ENCODE data around the gene TGIF1. TPM values are rescaled to one million over a fixed set of nuclear protein-coding genes. Genes with fewer than 3 reads are reported as not detected.

The TGIF1 gene
- total RNA-seq, 6 experiments from 2014 or later, result 11.3 to 41.4 (median 22.3) TPM

DNA sequence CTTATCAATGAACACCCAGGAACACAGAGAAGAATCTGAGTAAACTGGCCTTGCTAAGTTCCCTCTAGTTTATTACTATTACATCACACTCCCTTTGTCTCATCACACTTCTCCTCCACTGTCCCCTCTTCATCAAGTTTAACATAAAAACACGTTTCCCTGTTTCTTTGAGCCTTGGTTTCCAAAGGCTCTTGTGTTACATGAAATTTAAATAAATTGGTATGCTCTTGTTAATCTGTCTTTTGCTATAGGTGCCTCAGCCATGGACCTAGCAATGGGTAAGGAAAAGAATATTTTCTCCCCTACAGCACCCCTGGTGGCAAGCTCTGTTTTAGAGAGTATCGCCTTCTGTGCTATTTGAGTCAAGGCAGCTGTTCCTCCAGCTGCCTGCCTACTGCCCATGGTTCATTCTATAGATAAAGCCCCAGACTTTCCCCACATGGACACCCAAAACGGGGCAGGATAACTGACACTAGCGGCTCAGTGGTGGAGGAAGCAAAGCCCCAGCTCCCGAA lies 31.8 kb downstream of the TGIF1 start:
- peak; percentile 56 to 69 (median 62) for ATAC-seq
- 27% methylated on average over 4 of the region's 5 CpGs for WGBS (ENCODE audit: insufficient coverage, low coverage, low lambda C conversion rate, missing lambda C conversion rate)
- intact Hi-C loops (cut with DNase I), result no loop called here
- H3K27me3 ChIP-seq, result no peaks in the 10 kb centered on the region
- H3K4me3 ChIP-seq, result no peak overlapping the region
- no peaks in the 10 kb centered on the region for H3K9me3 ChIP-seq
- TF ChIP-seq, protein P1, sequence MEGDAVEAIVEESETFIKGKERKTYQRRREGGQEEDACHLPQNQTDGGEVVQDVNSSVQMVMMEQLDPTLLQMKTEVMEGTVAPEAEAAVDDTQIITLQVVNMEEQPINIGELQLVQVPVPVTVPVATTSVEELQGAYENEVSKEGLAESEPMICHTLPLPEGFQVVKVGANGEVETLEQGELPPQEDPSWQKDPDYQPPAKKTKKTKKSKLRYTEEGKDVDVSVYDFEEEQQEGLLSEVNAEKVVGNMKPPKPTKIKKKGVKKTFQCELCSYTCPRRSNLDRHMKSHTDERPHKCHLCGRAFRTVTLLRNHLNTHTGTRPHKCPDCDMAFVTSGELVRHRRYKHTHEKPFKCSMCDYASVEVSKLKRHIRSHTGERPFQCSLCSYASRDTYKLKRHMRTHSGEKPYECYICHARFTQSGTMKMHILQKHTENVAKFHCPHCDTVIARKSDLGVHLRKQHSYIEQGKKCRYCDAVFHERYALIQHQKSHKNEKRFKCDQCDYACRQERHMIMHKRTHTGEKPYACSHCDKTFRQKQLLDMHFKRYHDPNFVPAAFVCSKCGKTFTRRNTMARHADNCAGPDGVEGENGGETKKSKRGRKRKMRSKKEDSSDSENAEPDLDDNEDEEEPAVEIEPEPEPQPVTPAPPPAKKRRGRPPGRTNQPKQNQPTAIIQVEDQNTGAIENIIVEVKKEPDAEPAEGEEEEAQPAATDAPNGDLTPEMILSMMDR (IDR thresholded peaks at IDR 0.05), result peak; percentile 31 to 45 (median 38)
- no peak for TF ChIP-seq POLR2A (IDR thresholded peaks at IDR 0.05)
- no peaks in the 10 kb centered on the region for H3K36me3 ChIP-seq
- DNase-seq, result no peak
- H3K4me1 ChIP-seq, result no peaks in the 10 kb centered on the region
- H3K27ac ChIP-seq, result no peak overlapping the region

- ATAC-seq (no peak), DNase-seq (no peak)
- intact Hi-C loops (cut with DNase I), result no loop called here
- H3K36me3 ChIP-seq, result no peaks in the 10 kb centered on the region
- no peaks in the 10 kb centered on the region for H3K9me3 ChIP-seq
- TF ChIP-seq, protein P1 (IDR thresholded peaks at IDR 0.05), result no peak
- 81% methylated on average over 3 of the region's 3 CpGs for WGBS (ENCODE audit: insufficient coverage, low coverage, low lambda C conversion rate, missing lambda C conversion rate)
- H3K4me1 ChIP-seq, result no peaks in the 10 kb centered on the region
- no peaks in the 10 kb centered on the region for H3K27me3 ChIP-seq
- H3K27ac ChIP-seq, result no peak overlapping the region
- no peak overlapping the region for H3K4me3 ChIP-seq
Observed at GRCh38 chr18:3482258-3482657, 32.3 kb downstream of the TGIF1 start.

DNA sequence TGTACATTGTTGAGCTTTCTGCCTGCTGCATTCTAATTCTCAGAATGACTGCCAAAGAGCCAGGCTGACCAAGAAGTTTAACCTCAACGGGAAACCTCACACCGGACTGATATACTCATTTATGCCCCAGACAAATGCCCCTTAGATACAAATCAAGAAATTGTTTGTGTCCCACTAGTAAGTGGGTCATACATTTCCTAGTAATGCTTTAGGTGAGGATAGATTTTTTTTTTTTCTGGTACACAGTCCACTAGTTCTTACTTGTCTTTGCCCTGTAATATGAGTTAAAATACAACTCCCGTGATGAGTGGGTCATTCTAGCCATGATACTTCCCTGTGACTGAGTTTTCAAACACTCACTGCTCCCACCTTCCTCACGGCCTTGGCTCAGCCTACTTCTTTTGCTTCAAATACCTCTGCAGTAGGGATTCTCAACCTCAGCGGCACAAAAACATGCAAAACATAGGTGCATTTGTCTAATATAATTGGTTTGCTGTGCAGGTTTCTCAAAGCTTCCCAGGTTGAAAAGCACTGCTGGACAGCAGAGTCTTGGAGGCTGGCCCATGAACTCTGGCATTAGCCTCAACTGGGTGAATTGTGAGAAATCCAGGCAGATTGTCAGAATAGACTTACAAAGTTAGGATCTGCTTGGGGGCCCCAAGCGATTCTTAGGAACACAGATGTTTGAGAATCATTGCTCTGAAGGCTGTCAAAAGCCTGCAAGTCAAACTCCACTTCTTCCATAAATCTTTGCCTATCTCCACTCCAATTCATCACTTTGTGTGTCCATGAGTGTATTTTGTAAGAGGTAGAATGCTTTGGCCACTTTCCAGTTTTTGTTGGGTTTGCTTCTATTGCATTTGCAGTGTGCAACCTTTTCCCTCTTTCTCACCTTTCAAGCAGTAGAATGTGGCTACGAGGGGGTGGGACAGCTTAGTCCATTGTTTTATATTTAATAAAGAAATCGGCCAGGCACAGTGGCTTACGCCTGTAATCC lies 35.5 kb downstream of the TGIF1 start:
- DNase-seq, result no peak
- ATAC-seq, result no peak
- intact Hi-C loops (cut with DNase I), result no loop called here
- H3K4me3 ChIP-seq, result no peak overlapping the region
- H3K27me3 ChIP-seq, result no peaks in the 10 kb centered on the region
- TF ChIP-seq POLR2A (IDR thresholded peaks at IDR 0.05), result no peak
- TF ChIP-seq, protein P1 (IDR thresholded peaks at IDR 0.05), result no peak
- no peaks in the 10 kb centered on the region for H3K36me3 ChIP-seq
- no peak overlapping the region for H3K27ac ChIP-seq
- H3K4me1 ChIP-seq, result no peaks in the 10 kb centered on the region
- WGBS (ENCODE audit: insufficient coverage, low coverage, low lambda C conversion rate, missing lambda C conversion rate), result 67% methylated on average over 8 of the region's 9 CpGs
- H3K9me3 ChIP-seq, result no peaks in the 10 kb centered on the region

DNA sequence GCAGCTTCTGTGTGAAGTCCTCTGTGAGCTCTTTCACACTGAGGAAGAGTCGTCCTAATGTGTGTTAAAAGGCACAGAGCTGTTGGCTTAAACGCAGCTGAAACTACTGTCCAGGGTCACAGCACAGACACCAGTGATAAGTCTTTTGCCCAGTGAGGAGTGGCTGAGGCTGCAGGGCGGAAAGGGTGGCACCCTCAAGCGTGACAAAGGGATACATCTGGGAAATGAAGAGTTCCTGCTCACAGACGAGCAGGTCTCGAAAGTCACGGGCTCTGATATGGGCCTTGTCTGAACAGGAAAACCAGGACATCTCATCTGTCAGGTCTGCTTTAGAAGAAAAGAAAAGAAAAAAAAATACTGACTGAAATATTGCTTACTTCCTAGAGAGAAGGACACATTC lies 36.5 kb downstream of the TGIF1 start:
- Histone ChIP-seq H3K27ac (no peak overlapping the region), H3K9me3 (no peaks in the 10 kb centered on the region), H3K27me3 (no peaks in the 10 kb centered on the region), H3K4me3 (no peak overlapping the region), H3K36me3 (no peaks in the 10 kb centered on the region), H3K4me1 (no peaks in the 10 kb centered on the region)
- intact Hi-C loops (cut with DNase I), result no loop called here
- peak in 1 of 3 donors; percentile 22 for DNase-seq
- ATAC-seq, result peak; percentile 56 to 87 (median 84)
- TF ChIP-seq, protein P1 (IDR thresholded peaks at IDR 0.05), result no peak
- TF ChIP-seq POLR2A (IDR thresholded peaks at IDR 0.05), result no peak
- WGBS (ENCODE audit: insufficient coverage, low coverage, low lambda C conversion rate, missing lambda C conversion rate), result 71% methylated on average over 7 of the region's 7 CpGs

All from right lobe of liver (tissue), 6 donors.